ENCODE measurements around the gene PAX7.

PAX7 gene

GRCh38 chr1:18768086-18768485 lies 137.4 kb downstream of the PAX7 start:
- Histone ChIP-seq H3K4me2 (ENCODE audit: low read depth, low read length, poor library complexity, severe bottlenecking) (no peak overlapping the region), H3K9me2 (replicated peaks; ENCODE audit: insufficient read depth, low read length) (no peaks in the 10 kb centered on the region), H2AFZ (ENCODE audit: low read depth, low read length, severe bottlenecking) (no peak overlapping the region), H3F3A (ENCODE audit: insufficient read depth) (no peaks in the 10 kb centered on the region), H3K27me3 (ENCODE audit: low read length) (no peaks in the 10 kb centered on the region), H3K27ac (ENCODE audit: low read depth, low read length) (no peak overlapping the region), H3K9ac (ENCODE audit: low read length) (no peak overlapping the region), H3K36me3 (ENCODE audit: low read length) (no peaks in the 10 kb centered on the region), H3K79me2 (ENCODE audit: insufficient read depth, low read length) (no peaks in the 10 kb centered on the region), H4K20me1 (ENCODE audit: low read depth, low read length) (no peaks in the 10 kb centered on the region), H3K4me3 (ENCODE audit: insufficient read depth, low read length, poor library complexity, severe bottlenecking) (no peak overlapping the region), H3K9me3 (ENCODE audit: insufficient read depth, low read length) (no peaks in the 10 kb centered on the region)
- TF ChIP-seq EZH2phosphoT487 (conservative IDR thresholded peaks at IDR 0.05; ENCODE audit: low read length) = no peak
- TF ChIP-seq, protein P1, sequence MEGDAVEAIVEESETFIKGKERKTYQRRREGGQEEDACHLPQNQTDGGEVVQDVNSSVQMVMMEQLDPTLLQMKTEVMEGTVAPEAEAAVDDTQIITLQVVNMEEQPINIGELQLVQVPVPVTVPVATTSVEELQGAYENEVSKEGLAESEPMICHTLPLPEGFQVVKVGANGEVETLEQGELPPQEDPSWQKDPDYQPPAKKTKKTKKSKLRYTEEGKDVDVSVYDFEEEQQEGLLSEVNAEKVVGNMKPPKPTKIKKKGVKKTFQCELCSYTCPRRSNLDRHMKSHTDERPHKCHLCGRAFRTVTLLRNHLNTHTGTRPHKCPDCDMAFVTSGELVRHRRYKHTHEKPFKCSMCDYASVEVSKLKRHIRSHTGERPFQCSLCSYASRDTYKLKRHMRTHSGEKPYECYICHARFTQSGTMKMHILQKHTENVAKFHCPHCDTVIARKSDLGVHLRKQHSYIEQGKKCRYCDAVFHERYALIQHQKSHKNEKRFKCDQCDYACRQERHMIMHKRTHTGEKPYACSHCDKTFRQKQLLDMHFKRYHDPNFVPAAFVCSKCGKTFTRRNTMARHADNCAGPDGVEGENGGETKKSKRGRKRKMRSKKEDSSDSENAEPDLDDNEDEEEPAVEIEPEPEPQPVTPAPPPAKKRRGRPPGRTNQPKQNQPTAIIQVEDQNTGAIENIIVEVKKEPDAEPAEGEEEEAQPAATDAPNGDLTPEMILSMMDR (IDR thresholded peaks at IDR 0.05; ENCODE audit: insufficient read depth, low read length, poor library complexity, severe bottlenecking) = no peak

DNA sequence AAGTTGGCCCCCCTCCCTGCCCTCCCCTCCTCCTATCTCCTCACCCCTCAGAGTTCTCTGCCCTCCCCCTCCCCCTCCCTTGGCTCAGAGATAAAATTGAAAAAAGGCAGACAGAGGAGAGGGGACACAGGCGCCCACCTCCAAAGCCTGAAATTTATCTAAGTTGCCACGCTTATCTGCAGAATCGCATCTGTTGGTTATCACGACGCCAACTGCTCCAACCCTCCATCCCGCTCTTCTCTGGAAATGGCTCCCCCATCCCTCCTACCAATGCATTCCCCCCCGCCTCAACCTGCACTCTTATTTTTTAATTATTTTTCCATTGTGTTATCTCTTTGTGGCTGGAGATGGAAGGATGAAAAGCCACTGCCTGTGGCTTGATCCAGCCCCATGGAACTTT lies 138.5 kb downstream of the PAX7 start:
- Histone ChIP-seq H2AFZ (ENCODE audit: low read depth, low read length, severe bottlenecking) (no peak overlapping the region), H4K20me1 (ENCODE audit: low read depth, low read length) (no peaks in the 10 kb centered on the region), H3K9ac (ENCODE audit: low read length) (no peak overlapping the region), H3K9me3 (ENCODE audit: insufficient read depth, low read length) (no peaks in the 10 kb centered on the region), H3K4me3 (ENCODE audit: insufficient read depth, low read length, poor library complexity, severe bottlenecking) (no peak overlapping the region), H3K79me2 (ENCODE audit: insufficient read depth, low read length) (no peaks in the 10 kb centered on the region), H3K27ac (ENCODE audit: low read depth, low read length) (no peak overlapping the region), H3K4me2 (ENCODE audit: low read depth, low read length, poor library complexity, severe bottlenecking) (no peak overlapping the region), H3K36me3 (ENCODE audit: low read length) (no peaks in the 10 kb centered on the region), H3F3A (ENCODE audit: insufficient read depth) (no peaks in the 10 kb centered on the region), H3K9me2 (replicated peaks; ENCODE audit: insufficient read depth, low read length) (no peaks in the 10 kb centered on the region), H3K27me3 (ENCODE audit: low read length) (no peaks in the 10 kb centered on the region)
- TF ChIP-seq, protein P1 (IDR thresholded peaks at IDR 0.05; ENCODE audit: insufficient read depth, low read length, poor library complexity, severe bottlenecking) = no peak
- no peak for TF ChIP-seq EZH2phosphoT487 (conservative IDR thresholded peaks at IDR 0.05; ENCODE audit: low read length)

DNA sequence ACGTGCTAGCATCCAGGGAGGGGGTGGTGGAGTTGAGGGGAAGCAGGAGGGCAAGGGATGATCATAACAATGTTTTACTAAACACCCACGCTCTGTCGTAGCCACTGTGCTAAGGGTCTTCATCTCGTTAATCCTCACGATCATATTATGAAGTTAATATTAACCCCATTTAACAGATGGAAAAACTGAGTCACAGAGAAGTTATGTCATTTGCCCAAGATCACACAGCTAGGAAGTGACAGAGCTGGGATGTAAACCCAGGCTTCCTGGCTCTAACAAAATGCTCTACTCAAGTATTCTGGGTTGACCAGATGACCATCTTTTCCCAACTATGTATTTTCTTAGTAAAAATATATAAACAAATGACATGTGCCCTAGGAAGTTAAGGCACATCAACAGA lies 140.2 kb downstream of the PAX7 start:
- Histone ChIP-seq H3K9me2 (replicated peaks; ENCODE audit: insufficient read depth, low read length) (no peaks in the 10 kb centered on the region), H3K4me3 (ENCODE audit: insufficient read depth, low read length, poor library complexity, severe bottlenecking) (no peak overlapping the region), H3K36me3 (ENCODE audit: low read length) (no peaks in the 10 kb centered on the region), H3K27me3 (ENCODE audit: low read length) (no peaks in the 10 kb centered on the region), H3K79me2 (ENCODE audit: insufficient read depth, low read length) (no peaks in the 10 kb centered on the region), H3K9me3 (ENCODE audit: insufficient read depth, low read length) (no peaks in the 10 kb centered on the region), H3K27ac (ENCODE audit: low read depth, low read length) (no peak overlapping the region), H3K4me2 (ENCODE audit: low read depth, low read length, poor library complexity, severe bottlenecking) (no peak overlapping the region), H2AFZ (ENCODE audit: low read depth, low read length, severe bottlenecking) (no peak overlapping the region), H4K20me1 (ENCODE audit: low read depth, low read length) (no peaks in the 10 kb centered on the region), H3K9ac (ENCODE audit: low read length) (no peak overlapping the region), H3F3A (ENCODE audit: insufficient read depth) (no peaks in the 10 kb centered on the region)
- TF ChIP-seq, protein P1 (IDR thresholded peaks at IDR 0.05; ENCODE audit: insufficient read depth, low read length, poor library complexity, severe bottlenecking) = no peak
- TF ChIP-seq EZH2phosphoT487 (conservative IDR thresholded peaks at IDR 0.05; ENCODE audit: low read length) = no peak
